B cell (primary cell): ENCODE data around the gene SIL1. TPM values are rescaled to one million over a fixed set of nuclear protein-coding genes. Genes with fewer than 3 reads are reported as not detected.
"Not testable (repeated sequence)": the region's sequence is repeated elsewhere in the genome, so short reads cannot be mapped to it uniquely, and the experiment has no call there.

ENCODE experiments used
- ATAC-seq: fragments of 200-7000 bp; cut with Tn5 transposase; one replicate; pipeline ENCODE4 v1.10.0; 2021; ENCODE audit warnings: low read depth, mild to moderate bottlenecking, moderate number of reproducible peaks, moderate library complexity
- CTCF ChIA-PET: fragments of 350-600 bp; sonication (Branson Sonifier 250); formaldehyde crosslinking; loops from one replicate; lab custom pipeline; 2021; ENCODE audit warnings: antibody characterized with exemption, inconsistent platforms; lab: Charles Lee
- POLR2A ChIA-PET: fragments of 350-600 bp; sonication (Branson Sonifier 250); formaldehyde crosslinking; loops from one replicate; lab custom pipeline; 2021; ENCODE audit warnings: antibody characterized with exemption; lab: Charles Lee
- DNase-seq: peaks from one replicate; pipeline ENCODE4 v3.0.0; 2013
- H2AFZ ChIP-seq: 2 replicates; pipeline ENCODE4 v1.6.1; 2012; ENCODE audit warnings: mild to moderate bottlenecking, low read depth, low read length; ENCODE audit not compliant: insufficient read depth, poor library complexity, severe bottlenecking
- H3K27ac ChIP-seq, 2 donors: 1 replicate in 1 of 2; 2 replicates in 1 of 2; pipeline ENCODE4 v1.5.1; 2012 to 2013; ENCODE audit warnings: low read length in 2 of 2, mild to moderate bottlenecking in 2 of 2, moderate library complexity in 1 of 2
- H3K27me3 ChIP-seq, 4 experiments: fragments of 200-600 bp in 1 of 4; sonication (generic) in 1 of 4; replicated peaks in 1 of 4; 1 replicate in 2 of 4; 2 replicates in 2 of 4; pipeline versions ENCODE4 v1.6.1 to v1.7.0; 2013 to 2016; ENCODE audit warnings: low read length in 3 of 4, mild to moderate bottlenecking in 2 of 4, mixed read lengths in 1 of 4, moderate library complexity in 1 of 4; ENCODE audit not compliant: insufficient read depth in 4 of 4, control insufficient read depth in 3 of 4; ENCODE audit errors: control extremely low read depth in 1 of 4
- H3K36me3 ChIP-seq, 2 experiments: replicated peaks in 1 of 2; 1 replicate in 1 of 2; 2 replicates in 1 of 2; pipeline versions ENCODE4 v1.6.1 to v1.7.1; 2013; ENCODE audit warnings: low read length in 1 of 2; ENCODE audit not compliant: insufficient read depth in 2 of 2, control insufficient read depth in 1 of 2; ENCODE audit errors: control extremely low read depth in 1 of 2, extremely low read depth in 1 of 2
- H3K4me1 ChIP-seq, 2 donors: fragments of 200-600 bp in 1 of 2; sonication (generic) in 1 of 2; 1 replicate in 1 of 2; 2 replicates in 1 of 2; pipeline versions ENCODE4 v1.5.1 to v1.6.1; 2013 to 2017; ENCODE audit warnings: low read length in 2 of 2; ENCODE audit not compliant: control insufficient read depth in 2 of 2, insufficient read depth in 2 of 2
- H3K4me2 ChIP-seq: replicated peaks from 2 replicates; pipeline ENCODE3; 2012; ENCODE audit warnings: mild to moderate bottlenecking, low read depth, low read length; ENCODE audit not compliant: poor library complexity, severe bottlenecking
- H3K4me3 ChIP-seq, 5 experiments: fragments of 200-600 bp in 1 of 5; sonication (generic) in 1 of 5; 1 replicate in 3 of 5; 2 replicates in 2 of 5; pipeline versions ENCODE4 v1.5.1 to v1.7.0; 2011 to 2016; ENCODE audit warnings: low read length in 4 of 5, mild to moderate bottlenecking in 4 of 5, low read depth in 2 of 5, control low read depth in 1 of 5, moderate library complexity in 1 of 5; ENCODE audit not compliant: insufficient read depth in 1 of 5; ENCODE audit errors: control extremely low read depth in 1 of 5, extremely low read depth in 1 of 5
- H3K79me2 ChIP-seq: fragments of 200-600 bp; sonication (generic); one replicate; pipeline ENCODE4 v1.6.0; 2016; ENCODE audit warnings: low read length; ENCODE audit not compliant: control insufficient read depth, insufficient read depth
- H3K9ac ChIP-seq: fragments of 200-600 bp; sonication (generic); 2 replicates; pipeline ENCODE4 v1.6.1; 2017; ENCODE audit warnings: mild to moderate bottlenecking, low read length, moderate library complexity
- H3K9me3 ChIP-seq, 3 donors: one replicate each; pipeline versions ENCODE4 v1.6.1 to v1.7.1; 2013; ENCODE audit warnings: low read length in 2 of 3; ENCODE audit not compliant: control insufficient read depth in 2 of 3, insufficient read depth in 1 of 3; ENCODE audit errors: control extremely low read depth in 1 of 3
- H4K20me1 ChIP-seq: 2 replicates; pipeline ENCODE4 v1.6.0; 2012; ENCODE audit warnings: mild to moderate bottlenecking, low read length; ENCODE audit not compliant: insufficient read depth, control insufficient read depth, poor library complexity, severe bottlenecking
- H3K27ac Mint-ChIP-seq: one replicate; pipeline ENCODE4 v1.8.0; 2021; ENCODE audit warnings: mixed read lengths
- H3K27me3 Mint-ChIP-seq: one replicate; pipeline ENCODE4 v1.8.0; 2021; ENCODE audit warnings: mixed read lengths
- H3K4me1 Mint-ChIP-seq: one replicate; pipeline ENCODE4 v1.8.0; 2021; ENCODE audit warnings: mixed read lengths
- H3K4me3 Mint-ChIP-seq: one replicate; pipeline ENCODE4 v1.8.0; 2021; ENCODE audit warnings: mixed read lengths
- H3K9me3 Mint-ChIP-seq: one replicate; pipeline ENCODE4 v1.8.0; 2022; ENCODE audit warnings: mixed read lengths; ENCODE audit not compliant: insufficient read depth
- EZH2 ChIP-seq: IDR thresholded peaks from 2 replicates; pipeline ENCODE4 v1.6.1; 2012; ENCODE audit warnings: borderline replicate concordance, low read depth, mild to moderate bottlenecking, moderate library complexity, low read length; ENCODE audit not compliant: insufficient read depth, poor library complexity, severe bottlenecking
- WGBS: methylation state at CpG from one replicate; pipeline ENCODE4 v1.1.5; 2013; ENCODE audit warnings: missing lambda C conversion rate; ENCODE audit not compliant: insufficient coverage; 5-methylcytosine and 5-hydroxymethylcytosine counted together
- intact Hi-C: fragments of 100-400 bp; cut with micrococcal nuclease; formaldehyde crosslinking; loops from one replicate; pipeline ENCODE4 v1.10.0; 2022
- polyA plus RNA-seq: library from polyadenylated mRNA; depleted of rRNA; stranded (reverse); fragments of >200 nt; gene quantifications from 2 replicates; pipeline ENCODE4 v1.2.3, GENCODE V29; 2012
- total RNA-seq, 2 donors: library from RNA; stranded (reverse); fragments of 120-200 nt in 1 of 2; gene quantifications; 1 replicate in 1 of 2; 2 replicates in 1 of 2; pipeline versions ENCODE4 v1.2.3 to v1.2.4, GENCODE V29; 2013 to 2022
- TF ChIP-seq, protein P1 (sequence below): fragments of 200-600 bp; IDR thresholded peaks from one replicate; pipeline ENCODE4 v1.8.0; 2022; ENCODE audit warnings: antibody characterized with exemption, mild to moderate bottlenecking

Gene SIL1
- total and polyA plus RNA-seq, 2 donors (not counting 1 experiment from before 2014, with no cell fraction given) = 16.9 to 19.8 TPM

DNA sequence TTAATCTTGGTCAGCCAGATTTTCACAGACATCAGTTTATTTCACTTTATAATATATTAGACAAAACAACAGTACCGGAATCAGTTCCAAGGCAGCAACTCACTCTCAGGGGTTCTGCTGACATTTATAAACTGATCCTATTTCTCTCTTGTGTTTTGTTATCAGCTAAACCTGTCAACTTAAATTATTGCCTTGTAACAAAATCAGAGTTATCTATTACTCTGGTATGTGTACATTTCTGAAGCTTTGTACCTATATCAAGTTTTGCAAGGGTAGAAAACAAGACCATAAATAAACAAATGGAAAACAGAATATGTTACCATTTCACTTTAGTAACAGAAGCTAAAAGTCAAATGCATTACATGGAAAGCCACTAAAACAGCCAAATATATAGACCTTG is 122.1 kb downstream of the SIL1 start:
- Histone ChIP-seq H3K36me3 (no peaks in the 10 kb centered on the region), H3K4me1 (no peaks in the 10 kb centered on the region), H2AFZ (no peak overlapping the region), H3K9ac (no peak overlapping the region), H3K27ac (no peak overlapping the region), H3K27me3 (no peaks in the 10 kb centered on the region), H3K4me3 (no peak overlapping the region), H3K9me3 (no peaks in the 10 kb centered on the region), H4K20me1 (no peaks in the 10 kb centered on the region), H3K79me2 (no peaks in the 10 kb centered on the region), H3K4me2 (no peak overlapping the region)
- Mint-ChIP-seq H3K27ac (no peak overlapping the region), H3K4me3 (no peak overlapping the region), H3K4me1 (peaks cover 3% of the 10 kb centered on the region), H3K9me3 (no peaks in the 10 kb centered on the region), H3K27me3 (no peaks in the 10 kb centered on the region)
- CTCF ChIA-PET = interaction anchor here (0.6 kb wide), 1 partner anchor 198 kb away, joined by 3 read pairs; no protein-coding TSS in a partner anchor
- 100% methylated on average over 1 of the region's 1 CpG for WGBS
- no peak for ATAC-seq
- no peak for TF ChIP-seq EZH2
- TF ChIP-seq, protein P1, sequence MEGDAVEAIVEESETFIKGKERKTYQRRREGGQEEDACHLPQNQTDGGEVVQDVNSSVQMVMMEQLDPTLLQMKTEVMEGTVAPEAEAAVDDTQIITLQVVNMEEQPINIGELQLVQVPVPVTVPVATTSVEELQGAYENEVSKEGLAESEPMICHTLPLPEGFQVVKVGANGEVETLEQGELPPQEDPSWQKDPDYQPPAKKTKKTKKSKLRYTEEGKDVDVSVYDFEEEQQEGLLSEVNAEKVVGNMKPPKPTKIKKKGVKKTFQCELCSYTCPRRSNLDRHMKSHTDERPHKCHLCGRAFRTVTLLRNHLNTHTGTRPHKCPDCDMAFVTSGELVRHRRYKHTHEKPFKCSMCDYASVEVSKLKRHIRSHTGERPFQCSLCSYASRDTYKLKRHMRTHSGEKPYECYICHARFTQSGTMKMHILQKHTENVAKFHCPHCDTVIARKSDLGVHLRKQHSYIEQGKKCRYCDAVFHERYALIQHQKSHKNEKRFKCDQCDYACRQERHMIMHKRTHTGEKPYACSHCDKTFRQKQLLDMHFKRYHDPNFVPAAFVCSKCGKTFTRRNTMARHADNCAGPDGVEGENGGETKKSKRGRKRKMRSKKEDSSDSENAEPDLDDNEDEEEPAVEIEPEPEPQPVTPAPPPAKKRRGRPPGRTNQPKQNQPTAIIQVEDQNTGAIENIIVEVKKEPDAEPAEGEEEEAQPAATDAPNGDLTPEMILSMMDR = no peak
- intact Hi-C loops = no loop called here
- no peak for DNase-seq
- POLR2A ChIA-PET = no interaction called here

DNA sequence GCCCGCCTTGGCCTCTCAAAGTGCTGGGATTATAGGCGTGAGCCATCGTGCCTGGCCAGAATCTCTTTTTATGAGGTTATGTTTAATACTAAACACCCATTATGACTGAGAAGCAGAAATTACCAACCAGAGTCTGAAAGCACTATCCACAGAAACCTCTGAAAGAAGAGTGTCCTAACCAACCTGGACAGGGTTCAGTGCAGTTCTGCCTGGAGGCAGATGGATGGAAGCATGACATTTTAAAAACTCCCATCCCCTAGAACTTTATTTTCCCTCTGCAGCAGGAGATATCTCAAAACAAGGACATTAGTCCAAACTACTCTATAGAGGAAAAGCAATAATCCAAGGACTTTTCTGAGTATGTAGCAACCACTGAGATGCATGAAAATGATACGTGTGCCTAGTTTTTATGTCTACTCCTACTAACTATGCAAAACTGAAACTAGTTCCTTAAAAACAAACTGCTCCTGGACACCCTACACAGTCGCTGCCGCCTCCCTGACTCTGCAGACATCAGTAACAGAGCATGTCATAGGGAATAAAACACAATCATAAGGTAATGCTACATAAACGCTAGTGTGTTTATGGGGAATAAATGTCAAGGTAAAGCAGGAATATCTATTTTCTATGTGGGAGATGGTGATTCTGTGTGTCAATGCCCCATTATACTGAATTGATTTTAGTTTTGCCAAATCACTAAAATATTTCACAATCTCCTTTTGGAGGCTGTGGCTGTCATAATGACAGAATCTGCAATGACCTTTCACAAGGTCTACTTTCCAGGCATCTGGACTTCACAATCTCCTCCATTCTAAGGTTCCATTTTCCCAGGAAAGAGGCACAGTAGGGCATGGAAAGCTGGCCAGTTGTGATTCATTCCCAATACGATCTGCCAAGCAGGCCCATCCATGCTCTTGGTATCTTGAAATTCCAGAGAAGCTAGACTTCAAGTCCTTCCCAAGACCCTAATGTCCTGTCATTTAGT is 122.8 kb downstream of the SIL1 start:
- ATAC-seq (no peak), DNase-seq (no peak)
- intact Hi-C loops = no loop called here
- Histone ChIP-seq H3K4me3 (no peak overlapping the region), H3K79me2 (no peaks in the 10 kb centered on the region), H3K4me2 (no peak overlapping the region), H3K27ac (no peak overlapping the region), H4K20me1 (no peaks in the 10 kb centered on the region), H3K27me3 (no peaks in the 10 kb centered on the region), H3K36me3 (no peaks in the 10 kb centered on the region), H2AFZ (no peak overlapping the region), H3K9me3 (no peaks in the 10 kb centered on the region), H3K4me1 (no peaks in the 10 kb centered on the region), H3K9ac (no peak overlapping the region)
- CTCF ChIA-PET = interaction anchor here (0.6 kb wide), 1 partner anchor 199 kb away, joined by 3 read pairs; no protein-coding TSS in a partner anchor
- no peak overlapping the region for H3K4me3 Mint-ChIP-seq
- H3K4me1 Mint-ChIP-seq = peaks cover 3% of the 10 kb centered on the region
- 90% methylated on average over 1 of the region's 8 CpGs for WGBS
- no peak for TF ChIP-seq EZH2
- TF ChIP-seq, protein P1 = no peak
- H3K27me3 Mint-ChIP-seq = no peaks in the 10 kb centered on the region
- H3K27ac Mint-ChIP-seq = no peak overlapping the region
- POLR2A ChIA-PET = no interaction called here
- no peaks in the 10 kb centered on the region for H3K9me3 Mint-ChIP-seq

DNA sequence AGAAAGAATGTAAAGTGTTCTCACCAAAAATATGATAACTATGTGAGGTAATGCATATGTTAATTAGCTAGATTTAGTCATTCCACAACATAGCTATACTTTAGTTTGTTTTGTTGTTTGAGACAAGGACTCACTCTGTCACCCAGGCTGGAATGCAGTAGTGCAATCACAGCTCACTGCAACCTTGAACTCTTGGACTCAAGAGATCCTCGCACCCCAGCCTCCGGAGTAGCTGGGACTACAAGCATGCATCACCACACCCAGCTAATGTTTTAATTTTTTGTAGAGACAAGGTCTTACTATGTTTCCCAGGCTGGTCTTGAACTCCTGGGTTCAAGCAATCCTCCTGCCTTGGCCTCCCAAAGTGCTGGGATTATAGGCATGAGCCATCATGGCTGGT is 124.2 kb downstream of the SIL1 start:
- H3K9me3 Mint-ChIP-seq, H3K9ac ChIP-seq, H3K27ac Mint-ChIP-seq, DNase-seq, intact Hi-C loops, H4K20me1 ChIP-seq, H3K79me2 ChIP-seq, H2AFZ ChIP-seq, H3K9me3 ChIP-seq, H3K4me1 Mint-ChIP-seq, H3K4me1 ChIP-seq, H3K4me3 Mint-ChIP-seq, H3K27me3 ChIP-seq, ATAC-seq, POLR2A ChIA-PET, H3K36me3 ChIP-seq, H3K27ac ChIP-seq, CTCF ChIA-PET, H3K4me2 ChIP-seq, H3K27me3 Mint-ChIP-seq, H3K4me3 ChIP-seq: not testable (repeated sequence)
- no CpG with 5 or more reads among the region's 2 CpGs for WGBS
